GM18858 (cell line): ENCODE measurements around the gene EXOC3L1.

Experiments used
- ATAC-seq: cut with Tn5 transposase; IDR thresholded peaks from one replicate; pipeline ENCODE4 v1.9.1; 2021; ENCODE audit not compliant: unreplicated experiment

EXOC3L1 gene

DNA sequence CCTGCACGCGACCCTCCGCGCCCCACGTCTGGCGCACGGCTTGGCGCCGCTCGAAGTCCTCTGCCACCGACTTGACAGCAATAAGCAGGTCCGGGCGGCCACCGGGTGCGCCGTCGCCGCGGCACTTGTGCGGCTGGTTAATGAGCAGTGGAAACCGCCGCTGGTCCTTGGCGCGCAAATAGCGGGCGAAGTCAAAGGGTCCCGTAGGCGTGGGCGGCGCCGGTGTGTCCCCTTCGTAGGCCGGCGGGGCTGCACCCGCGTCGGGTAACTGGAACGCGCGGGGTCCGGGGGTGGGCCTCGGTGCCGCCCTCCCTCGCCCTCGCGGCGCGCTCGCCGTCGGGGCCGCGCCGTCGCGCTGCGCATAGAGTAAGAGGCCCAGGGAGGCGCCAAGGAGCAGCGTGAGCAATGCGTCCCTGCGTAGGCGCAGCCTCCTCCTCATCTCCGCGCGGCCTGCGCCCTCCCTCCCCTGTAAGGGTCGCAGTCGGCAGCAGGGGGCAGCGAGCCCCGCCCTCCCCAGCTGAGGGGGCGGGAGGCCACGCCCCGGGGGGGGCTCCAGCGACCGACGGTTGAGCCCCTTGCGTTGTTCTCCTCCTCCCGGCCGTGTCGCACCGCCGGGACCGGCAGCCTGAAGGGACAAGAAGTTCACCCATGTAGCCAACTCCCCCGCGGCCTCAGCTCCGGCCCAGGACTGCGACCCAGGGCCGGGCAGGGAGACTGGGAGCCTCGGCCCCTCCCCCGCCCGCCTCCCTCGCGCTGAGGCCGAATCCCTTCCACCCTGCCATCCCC is 39.7 kb downstream of the EXOC3L1 start:
- ATAC-seq, result no peak

DNA sequence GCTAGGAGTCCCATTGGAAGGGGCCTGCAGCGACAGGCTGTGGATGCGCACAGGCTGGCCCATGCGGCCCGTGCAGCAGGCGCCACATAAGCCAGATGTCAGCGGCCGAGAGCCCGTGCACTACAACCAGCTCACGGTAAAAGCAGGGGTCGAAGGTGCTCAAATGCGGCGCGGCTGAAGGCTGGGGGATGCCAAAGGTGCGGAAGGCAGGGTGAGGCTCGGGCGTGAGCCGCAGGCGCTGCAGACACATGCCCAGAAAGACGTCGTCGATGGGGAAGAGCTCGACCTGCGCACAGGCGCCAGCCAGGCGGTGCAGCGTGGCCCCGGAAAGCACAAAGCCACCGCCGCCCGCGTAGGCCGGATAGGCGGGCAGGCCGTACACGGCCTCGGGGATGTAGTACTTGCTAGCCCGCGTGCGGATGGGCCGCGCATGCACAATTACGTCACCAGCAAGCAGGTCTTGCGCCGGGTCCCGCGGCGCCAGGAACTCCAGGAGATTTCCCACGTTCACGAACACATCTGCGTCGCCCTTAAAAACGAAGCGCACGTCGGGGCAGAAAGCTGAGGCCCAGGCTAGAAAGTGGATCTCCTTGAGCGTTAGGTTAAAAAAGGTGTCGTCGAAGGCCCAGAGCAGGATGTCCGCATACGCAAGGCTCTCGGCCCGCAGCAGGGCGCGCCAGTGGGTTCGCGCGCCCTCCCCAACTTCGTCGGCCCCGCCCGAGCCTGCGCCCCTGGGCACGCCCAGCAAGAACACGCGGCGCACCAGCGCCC is 40.5 kb downstream of the EXOC3L1 start:
- ATAC-seq, result no peak

DNA sequence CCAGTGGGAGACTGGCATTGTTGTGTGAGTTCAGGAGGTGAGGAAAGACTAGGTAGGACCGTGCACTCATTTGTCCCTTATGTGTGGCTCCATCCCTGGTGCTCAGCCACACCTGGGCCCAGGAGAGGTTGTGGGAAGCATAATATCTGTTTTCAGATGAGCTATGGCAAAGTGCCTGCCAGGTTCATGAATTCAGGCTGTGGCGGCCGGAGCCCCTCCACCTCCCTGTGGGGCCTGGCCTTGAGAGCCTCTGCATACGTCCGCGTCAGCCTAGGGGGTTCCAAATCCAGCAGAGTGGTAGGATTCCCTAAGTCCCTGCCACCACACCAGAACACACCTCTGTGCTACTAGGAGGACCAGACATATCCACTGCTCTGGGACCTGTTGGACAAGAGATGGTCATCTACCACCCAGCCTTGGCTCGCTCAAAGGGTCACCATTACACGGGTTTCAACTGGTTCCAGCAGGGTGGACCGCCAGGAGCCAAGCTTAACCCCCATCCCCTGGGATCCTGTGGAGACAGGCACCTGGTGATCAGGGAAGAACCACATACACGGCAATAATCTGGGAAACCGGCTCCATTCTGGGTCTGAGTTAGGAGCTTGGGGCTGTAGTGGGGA is 41.2 kb downstream of the EXOC3L1 start:
- ATAC-seq, result no peak

DNA sequence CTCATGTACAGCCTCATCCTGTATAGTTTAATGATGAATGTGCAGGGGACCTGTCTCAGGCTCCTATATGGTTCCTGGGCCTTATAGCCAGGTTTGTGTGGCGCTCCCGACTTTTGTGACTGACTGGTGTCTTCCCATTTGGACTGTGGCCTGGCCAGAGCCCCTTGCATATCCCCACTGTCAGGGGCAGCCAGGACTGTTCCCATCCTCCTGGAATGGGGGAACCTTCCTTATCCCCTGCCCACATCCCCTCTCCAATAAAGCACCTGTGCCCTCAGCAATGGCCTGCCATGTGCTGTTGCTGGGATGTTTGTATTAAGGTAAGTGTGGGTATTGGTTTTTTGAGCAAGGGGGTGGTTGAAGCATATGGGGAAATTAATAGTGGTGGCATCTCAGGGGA is 41.7 kb downstream of the EXOC3L1 start:
- ATAC-seq, result no peak

DNA sequence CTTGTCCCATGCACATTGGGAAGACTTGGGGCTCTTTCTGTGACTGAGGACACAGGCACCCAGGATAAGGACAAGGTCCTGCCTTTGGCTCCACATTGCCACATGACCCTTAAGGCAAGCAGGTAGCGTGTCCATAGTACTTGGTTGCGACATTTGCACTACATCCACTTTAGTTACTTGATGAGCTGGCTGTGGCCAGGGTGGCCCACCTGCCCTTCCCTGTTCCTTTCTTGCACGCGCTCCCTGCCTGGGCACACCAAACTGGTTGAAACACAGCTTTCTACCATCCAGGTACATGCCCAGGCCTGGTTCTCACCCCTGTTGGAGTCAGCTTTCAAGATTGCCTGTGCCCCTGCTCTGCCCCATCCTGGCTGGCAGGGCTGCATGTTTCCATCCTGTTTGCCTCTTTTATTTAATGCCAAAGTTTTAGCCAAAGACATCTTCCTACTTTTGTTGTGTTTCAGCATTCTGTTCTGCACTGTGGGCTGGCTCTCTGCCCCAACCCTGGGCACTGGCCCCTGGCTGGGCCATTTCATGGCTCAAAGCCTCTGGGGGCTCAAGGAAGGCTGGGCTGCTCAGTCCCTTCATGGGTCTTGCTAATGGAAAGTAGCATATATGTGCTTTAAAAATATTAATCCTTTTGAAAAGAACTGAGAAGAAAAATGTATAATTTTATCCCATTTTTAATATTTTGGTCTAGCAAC is 42.3 kb downstream of the EXOC3L1 start:
- no peak for ATAC-seq

DNA sequence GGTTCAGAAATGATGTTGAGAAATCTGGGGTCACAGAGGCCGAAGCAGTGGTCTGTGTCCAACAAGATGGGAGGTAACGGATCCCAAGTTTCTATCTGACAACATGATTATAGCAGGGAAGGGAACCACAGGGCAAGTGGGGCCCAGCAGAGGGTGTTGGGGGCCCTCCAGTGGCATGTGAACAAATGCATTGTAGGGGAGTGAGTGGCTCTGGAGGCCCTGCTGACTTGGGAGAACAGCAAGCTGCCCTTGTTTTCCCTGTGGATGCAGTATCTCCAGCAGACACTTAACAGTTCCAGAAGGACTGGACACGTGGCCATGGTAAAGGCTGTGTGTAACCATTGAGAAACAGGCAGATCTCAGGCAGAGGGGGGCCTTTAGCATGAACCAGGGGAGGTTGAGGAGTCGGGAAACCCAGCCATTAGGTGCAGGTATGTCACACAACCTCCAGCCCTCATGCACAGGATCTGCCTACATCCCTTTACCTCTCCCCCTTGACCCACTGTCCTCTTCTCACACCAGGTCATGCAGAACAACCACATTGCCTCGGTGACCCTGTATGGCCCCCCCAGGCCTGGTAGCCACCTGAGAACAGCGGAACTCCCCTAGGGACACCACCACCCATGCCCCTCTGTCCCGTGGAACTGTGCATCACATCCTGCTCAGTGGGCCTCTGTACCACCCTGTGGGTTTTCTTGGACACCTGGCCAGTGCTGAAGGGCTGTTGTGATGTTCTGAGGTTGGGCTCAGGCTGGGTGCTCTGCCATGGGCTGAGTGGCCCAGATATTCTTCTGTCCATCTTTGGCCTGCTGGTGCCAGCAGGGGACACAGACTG is 43.2 kb downstream of the EXOC3L1 start:
- no peak for ATAC-seq

DNA sequence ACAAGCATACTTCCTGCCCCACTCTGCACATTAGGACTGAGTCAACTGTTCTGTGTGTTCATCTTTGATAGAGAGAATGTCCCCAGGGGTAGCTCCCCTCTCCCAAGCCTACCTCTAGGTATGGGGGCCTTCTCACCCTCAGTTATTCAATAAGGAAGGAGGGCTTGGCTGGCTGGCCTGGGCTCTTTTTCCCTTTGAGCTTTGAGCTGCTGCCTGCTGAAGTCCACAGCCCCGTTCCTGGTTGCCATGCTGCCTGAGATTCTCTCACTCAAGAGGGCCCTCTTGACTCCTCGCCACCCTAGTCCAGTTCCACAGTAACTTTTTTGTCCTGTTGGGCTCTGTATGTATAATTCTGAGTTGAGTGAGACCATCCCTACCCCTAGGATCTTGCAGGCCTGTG is 44.2 kb downstream of the EXOC3L1 start:
- no peak for ATAC-seq

DNA sequence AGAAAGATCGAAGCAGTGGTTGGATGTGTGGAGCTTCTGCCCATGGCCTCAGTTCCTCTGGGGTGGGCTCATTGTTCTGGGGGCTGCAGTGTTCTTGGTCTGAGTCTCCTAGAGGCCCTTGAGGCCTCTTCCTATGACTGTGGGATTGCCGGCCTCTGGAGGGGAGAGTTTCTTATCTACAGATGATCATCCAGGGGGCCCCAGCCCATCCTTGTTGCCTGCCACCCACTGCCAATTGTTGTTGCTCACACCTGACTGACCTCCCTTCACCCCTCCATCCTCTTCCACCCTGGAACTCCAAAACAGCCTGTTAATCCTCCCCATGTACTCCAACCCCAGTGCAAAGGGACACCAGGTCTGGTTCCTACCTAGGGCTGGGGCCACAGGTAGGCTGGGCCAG is 45.0 kb downstream of the EXOC3L1 start:
- ATAC-seq, result no peak

DNA sequence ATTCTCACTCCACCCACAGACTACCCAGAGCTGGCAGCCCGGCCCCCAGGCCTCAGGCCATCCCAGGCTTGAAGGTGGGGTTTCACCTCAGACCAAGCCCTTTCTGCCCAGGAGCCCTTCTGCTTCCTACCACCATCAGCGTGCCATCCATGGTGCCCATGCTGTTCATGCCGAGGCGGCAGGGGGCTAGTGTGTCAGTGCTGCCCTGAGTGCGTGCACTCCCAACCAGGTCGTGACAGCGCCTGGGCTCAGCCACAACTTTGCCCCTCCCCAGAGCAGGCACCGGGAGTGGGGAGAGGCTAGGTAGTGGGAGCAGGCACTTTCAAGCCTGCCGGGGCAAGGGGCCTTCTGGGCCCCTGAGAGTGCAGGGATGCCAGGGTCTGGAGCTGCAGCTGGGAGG is 47.6 kb downstream of the EXOC3L1 start:
- no peak for ATAC-seq

DNA sequence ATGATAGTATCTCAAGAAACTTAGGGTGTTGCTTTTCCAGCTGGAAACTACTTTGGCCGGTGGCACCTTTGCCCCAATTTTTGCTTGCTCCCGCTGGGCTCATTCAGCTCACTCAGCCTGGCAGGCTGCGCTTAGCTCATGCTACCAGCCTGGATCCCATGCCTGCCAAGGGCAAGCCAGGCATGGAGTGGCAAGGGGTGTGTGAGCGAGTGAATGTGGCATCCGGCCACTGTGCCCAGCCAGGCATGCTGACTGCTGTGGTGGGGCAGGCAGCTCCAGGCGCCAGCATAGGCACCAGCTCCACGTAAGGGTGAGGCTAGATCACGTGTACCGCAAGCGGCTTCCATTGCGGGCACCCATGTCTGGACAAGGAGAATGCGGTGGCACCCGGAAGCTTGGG is 48.5 kb downstream of the EXOC3L1 start:
- ATAC-seq, result no peak

DNA sequence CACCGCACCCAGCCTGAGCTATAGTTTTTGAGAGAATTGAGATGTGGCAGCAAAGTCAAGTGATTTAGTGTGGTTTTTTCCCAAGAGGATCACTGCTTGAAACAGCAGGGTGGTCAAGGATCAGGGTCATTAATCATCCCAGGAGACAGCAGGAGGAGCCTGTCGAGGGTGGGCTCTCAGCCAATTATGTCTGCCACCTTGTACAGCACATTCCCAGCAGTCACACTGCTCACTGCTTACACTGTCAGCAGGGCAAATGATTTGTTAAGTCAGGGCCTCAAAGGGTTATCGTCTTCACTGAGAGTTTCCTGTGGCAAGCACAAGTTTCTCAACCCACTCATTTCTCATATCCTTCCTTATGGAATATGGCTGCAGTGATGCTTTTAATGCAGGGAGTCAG is 52.3 kb downstream of the EXOC3L1 start:
- ATAC-seq, result no peak
